H1 (cell line): Measurements from ENCODE around the gene SLC25A34. TPM values are rescaled to one million over a fixed set of nuclear protein-coding genes. Genes with fewer than 3 reads are reported as not detected.

ENCODE experiments used
- CHD2 ChIP-seq: IDR thresholded peaks from 2 replicates; pipeline ENCODE4 v1.6.1; 2012; ENCODE audit warnings: low read length, improper control_type of control experiment
- FOSL1 ChIP-seq: IDR thresholded peaks from 2 replicates; pipeline ENCODE4 v1.6.1; 2011; ENCODE audit warnings: mild to moderate bottlenecking, low read depth, low read length, moderate library complexity; ENCODE audit not compliant: insufficient read depth
- GTF2F1 ChIP-seq: IDR thresholded peaks from 2 replicates; pipeline ENCODE4 v1.6.1; 2012; ENCODE audit warnings: low read depth, low read length, improper control_type of control experiment, borderline replicate concordance
- RXRA ChIP-seq: IDR thresholded peaks from 2 replicates; pipeline ENCODE4 v1.6.1; 2011; ENCODE audit warnings: low read depth, mild to moderate bottlenecking, low read length, moderate library complexity; ENCODE audit not compliant: insufficient read depth
- polyA plus RNA-seq, 7 experiments: library from polyadenylated mRNA; depleted of rRNA in 3 of 7; stranded (reverse) in 5 of 7; unstranded in 2 of 7; fragments of >200 nt in 5 of 7; fragments of 200-250 nt in 2 of 7; gene quantifications; 1 replicate in 5 of 7; 2 replicates in 1 of 7; 4 replicates in 1 of 7; pipeline versions ENCODE4 v1.2.1 to v1.2.3, GENCODE V29; 2011 to 2013; ENCODE audit warnings: missing spikeins in 2 of 7, mixed read lengths in 2 of 7
- total RNA-seq: library from RNA; stranded (reverse); fragmentation: NEBNext Ultra II Directional; extraction: Animal tissue kit (Norgen Biotek cat#: 25700); gene quantifications from 2 replicates; pipeline ENCODE4 v1.2.1, GENCODE V29; 2021
- TF ChIP-seq, protein P1 (sequence below): IDR thresholded peaks from 2 replicates; pipeline ENCODE4 v1.6.1; 2011; ENCODE audit warnings: low read depth, mild to moderate bottlenecking, low read length; ENCODE audit not compliant: insufficient read depth

SLC25A34 gene
- total and polyA plus RNA-seq, 2 of the 8 experiments (the other 6 are each of a cell fraction or from before 2014, with no cell fraction given): 0.48 to 0.62 TPM

DNA sequence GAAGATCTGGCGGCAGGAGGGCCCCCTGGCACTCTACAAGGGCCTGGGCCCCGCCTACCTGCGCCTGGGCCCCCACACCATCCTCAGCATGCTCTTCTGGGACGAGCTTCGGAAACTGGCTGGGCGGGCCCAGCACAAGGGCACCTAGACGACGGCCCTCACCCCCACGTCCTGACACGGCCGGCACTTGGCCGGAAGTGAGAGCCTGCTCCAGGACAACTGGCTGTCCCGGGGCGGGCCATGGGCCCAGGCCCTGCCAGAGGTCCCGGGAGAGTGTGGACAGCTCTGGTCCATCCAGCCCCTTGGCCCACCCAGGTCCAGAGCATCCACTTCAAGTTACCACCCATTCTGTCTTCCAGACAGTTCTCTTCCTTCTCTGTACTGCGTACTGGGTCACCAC lies 3.2 kb downstream of the SLC25A34 start (continued):
- TF ChIP-seq RXRA: no peak
- TF ChIP-seq GTF2F1: no peak
- no peak for TF ChIP-seq CHD2
- TF ChIP-seq FOSL1: no peak
- TF ChIP-seq, protein P1, sequence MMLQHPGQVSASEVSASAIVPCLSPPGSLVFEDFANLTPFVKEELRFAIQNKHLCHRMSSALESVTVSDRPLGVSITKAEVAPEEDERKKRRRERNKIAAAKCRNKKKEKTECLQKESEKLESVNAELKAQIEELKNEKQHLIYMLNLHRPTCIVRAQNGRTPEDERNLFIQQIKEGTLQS: no peak
- TF ChIP-seq, all 59 proteins: peak for 0
